HG02981 (cell line): Measurements from ENCODE around the gene TMEM236.
A peak's percentile ranks its signal among the peaks of the same experiment; 100 is the strongest.

Experiments
- ATAC-seq: cut with Tn5 transposase; IDR thresholded peaks from one replicate; pipeline ENCODE4 v1.9.1; 2021; ENCODE audit warnings: mild to moderate bottlenecking, moderate library complexity; ENCODE audit not compliant: unreplicated experiment

The TMEM236 gene

GRCh38 chr10:17737027-17737965, 14.7 kb upstream of the TMEM236 start:
- ATAC-seq = no peak

- ATAC-seq = no peak
These were observed 11.3 kb upstream of the TMEM236 start for GRCh38 chr10:17740668-17741067.

DNA sequence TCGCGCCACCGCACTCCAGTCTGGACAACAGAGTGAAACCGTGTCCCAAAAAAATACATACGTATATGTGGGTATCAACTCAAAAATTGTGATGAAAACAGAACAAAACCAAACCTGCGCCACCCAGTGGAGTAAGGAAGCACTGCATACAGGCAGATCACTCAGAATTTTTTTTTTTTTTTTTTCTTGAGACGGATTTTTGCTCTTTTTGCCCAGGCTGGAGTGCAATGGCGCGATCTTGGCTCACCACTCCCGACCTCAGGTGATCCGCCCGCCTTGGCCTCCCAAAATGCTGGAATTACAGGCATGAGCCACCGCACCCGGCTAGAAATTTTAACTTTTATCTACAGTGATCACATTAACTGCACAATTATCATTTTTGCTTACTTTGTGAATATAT, 9.1 kb upstream of the TMEM236 start:
- ATAC-seq = no peak

DNA sequence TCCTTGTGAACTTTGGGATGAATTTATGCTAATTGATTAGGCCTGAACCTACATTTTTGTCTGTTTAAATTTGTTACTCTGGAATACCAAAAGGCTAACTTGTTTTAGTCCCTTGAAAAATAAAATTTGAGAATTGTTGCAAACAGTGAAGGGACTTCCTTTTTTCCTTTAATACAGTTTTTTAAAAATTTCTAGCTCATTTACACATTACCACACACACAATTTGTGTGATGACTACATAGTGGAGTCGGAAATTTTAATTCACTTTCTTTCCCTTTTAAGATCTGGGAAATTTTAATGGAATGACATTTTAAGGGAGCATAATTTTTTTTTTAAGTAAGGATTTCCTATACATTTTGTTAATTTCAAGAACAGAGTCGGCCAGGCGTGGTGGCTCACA, 8.6 kb upstream of the TMEM236 start:
- no peak for ATAC-seq

DNA sequence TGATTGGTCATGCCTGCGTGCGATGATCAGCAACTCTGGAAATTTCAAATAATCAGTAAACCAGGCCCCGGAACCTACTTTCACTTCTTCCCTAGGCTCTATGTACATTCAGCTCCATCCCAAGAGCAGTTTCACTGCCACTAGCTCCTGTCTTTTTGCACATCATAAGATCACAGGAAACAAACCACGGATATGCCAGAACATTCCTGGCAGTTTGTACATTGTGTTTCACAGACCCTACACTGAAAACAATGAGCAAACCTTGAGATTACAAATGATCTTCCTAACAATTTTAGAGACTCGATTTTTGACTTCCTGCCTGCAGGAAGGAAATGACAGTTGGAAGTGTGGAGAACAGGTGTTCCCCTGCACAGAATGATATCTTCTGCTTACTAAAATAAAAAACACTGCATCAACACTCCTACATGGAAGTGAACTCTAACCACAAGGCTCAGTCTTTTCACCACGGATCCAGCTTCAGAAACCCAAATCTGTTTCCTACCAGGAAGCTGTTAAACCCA, 7.6 kb upstream of the TMEM236 start:
- ATAC-seq = no peak

- ATAC-seq = no peak
These were observed 4.0 kb upstream of the TMEM236 start for GRCh38 chr10:17747883-17748550.

DNA sequence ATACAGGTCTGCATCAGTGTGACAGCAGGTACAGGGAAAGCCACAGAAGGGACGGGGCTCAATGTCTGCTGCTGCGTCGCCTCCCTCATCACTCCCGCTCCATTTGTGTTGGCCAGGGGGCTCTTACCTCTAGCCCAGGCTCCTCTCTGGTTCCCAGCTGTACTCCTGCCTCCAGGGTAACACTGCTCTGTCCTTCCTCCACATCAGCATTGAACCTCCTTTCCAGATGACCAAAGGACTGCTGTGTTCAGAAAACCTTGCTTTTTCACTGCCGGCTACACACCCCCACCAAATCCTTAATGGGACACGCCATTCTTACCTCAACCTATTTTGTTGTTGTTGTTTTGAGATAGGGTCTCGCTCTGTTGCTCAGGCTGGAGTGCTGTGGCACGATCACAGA, 2.1 kb upstream of the TMEM236 start:
- ATAC-seq = no peak

GRCh38 chr10:17756557-17757217, 4.7 kb downstream of the TMEM236 start:
- peak; percentile 97 for ATAC-seq

DNA sequence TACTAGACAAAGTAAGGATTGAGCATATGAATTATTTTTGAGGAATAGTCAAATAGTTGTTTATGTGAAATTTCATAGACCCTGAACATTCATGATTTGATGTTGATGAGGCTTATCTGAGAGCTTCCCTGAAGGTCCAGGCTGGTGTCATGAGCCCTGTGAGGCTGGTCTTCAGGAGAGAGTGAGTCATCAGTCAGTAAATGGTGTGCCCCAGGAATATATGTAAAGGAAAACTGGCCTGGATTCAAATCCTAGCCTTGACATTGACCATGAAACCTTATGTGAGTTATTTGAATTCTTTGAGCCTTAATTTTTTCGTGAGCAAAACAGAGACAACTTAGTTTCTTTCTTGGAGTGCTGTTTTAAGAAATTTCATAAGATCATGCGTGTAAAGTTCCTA, 6.2 kb downstream of the TMEM236 start:
- ATAC-seq = no peak

GRCh38 chr10:17758896-17759295, 6.9 kb downstream of the TMEM236 start:
- no peak for ATAC-seq

- ATAC-seq = no peak
These were observed 12.1 kb downstream of the TMEM236 start for GRCh38 chr10:17764142-17764541.

- no peak for ATAC-seq
These were observed 13.6 kb downstream of the TMEM236 start for GRCh38 chr10:17765602-17766001.

GRCh38 chr10:17766731-17767130, 14.7 kb downstream of the TMEM236 start:
- ATAC-seq = no peak

GRCh38 chr10:17768496-17768895, 16.5 kb downstream of the TMEM236 start:
- ATAC-seq = no peak

DNA sequence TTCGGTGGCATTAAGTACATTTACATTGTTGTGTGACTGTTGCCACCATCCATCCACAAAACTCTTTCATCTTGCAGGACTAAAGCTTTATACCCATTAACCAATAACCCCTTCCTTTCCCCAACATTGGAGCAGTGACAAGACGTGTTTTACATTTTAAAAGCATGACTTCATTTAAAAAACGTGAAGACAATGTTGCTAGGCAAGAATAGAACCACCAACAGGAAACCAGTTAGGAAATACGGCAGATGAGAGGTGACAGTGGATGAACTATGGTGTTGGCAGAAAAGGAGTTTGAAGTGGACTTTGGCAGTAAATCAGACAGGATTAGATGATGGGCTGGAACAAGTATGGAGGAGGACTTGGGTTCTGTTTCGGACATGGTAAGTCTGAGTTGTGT, 17.0 kb downstream of the TMEM236 start:
- no peak for ATAC-seq

GRCh38 chr10:17771017-17771416, 19.0 kb downstream of the TMEM236 start:
- ATAC-seq = no peak

DNA sequence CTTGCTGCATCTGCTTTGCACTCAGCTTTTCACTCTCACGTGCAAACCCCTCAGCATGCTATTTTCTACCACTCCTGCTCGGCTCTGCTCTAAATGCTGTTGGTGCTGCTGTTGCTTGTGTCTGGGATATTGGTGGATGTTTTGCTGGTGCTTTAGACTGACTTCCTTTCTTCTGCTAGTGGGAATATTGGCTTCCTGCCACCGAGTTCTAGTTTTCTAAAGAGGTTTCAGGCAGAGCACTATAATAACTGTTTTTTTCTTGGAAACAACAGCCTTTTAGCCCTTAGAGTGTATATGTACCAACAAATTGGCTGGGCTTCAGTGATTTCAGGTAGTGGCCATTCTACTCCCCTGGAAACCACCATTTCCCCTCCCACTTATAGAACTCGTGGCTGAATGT, 27.8 kb downstream of the TMEM236 start:
- no peak for ATAC-seq

DNA sequence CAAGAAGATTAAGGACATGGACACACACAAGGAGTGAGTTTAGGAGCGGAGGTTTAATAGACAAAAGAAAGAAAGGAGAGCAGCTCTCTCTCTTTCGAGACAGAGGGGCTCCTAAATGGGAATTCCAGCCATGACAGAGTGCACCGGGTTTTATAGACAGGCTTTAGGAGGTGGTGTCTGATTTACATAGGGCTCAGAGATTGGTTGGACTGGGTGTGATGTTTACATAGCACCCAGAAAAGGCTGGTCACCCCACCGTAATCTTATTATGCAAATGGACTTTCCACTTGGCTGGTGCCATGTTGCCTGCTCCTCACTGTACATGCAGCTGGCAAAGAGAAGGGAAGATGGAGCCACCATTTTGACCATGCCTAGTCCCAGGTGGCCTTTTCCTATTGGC, 28.7 kb downstream of the TMEM236 start:
- no peak for ATAC-seq

- no peak for ATAC-seq
These were observed 29.9 kb downstream of the TMEM236 start for GRCh38 chr10:17781856-17782255.

GRCh38 chr10:17782921-17783665, 31.1 kb downstream of the TMEM236 start:
- ATAC-seq = no peak

- ATAC-seq = no peak
These were observed 31.8 kb downstream of the TMEM236 start for GRCh38 chr10:17783751-17784150.
